ENCODE results near the gene IGFL3.

The IGFL3 gene

DNA sequence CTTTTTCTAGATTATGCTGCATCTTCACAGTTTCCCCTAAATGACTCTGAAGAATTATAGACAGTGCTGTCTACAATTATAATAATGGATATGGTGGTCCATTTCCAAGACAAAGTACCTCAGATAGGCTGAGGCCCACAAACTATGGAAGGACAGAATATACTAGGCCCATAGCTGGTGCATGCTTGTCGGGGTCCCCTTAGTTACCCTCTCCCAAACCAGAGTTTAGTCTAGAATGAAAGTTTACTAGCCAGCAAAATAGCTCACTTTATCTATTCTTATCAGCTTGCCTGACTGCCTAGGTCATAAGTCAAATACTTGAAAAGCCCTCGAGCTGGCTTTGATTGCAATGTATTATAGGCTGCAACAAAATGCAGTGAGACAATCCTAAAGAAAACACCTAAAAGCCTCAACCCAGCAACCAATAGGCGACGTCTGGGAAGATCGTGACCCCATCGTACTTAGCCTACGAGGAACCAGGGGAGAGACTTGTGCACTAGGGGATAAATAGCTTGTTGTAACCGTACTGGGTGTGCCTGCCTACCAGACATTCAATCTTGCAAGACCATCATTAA, 22.8 kb upstream of the IGFL3 start:
- TF ChIP-seq CEBPB (IDR thresholded peaks at IDR 0.05) (no peak), CREB1 (IDR thresholded peaks at IDR 0.05; ENCODE audit: low read depth) (no peak), TEAD4 (IDR thresholded peaks at IDR 0.05) (no peak), TAF1 (IDR thresholded peaks at IDR 0.05; ENCODE audit: low read depth) (no peak), NFIC (IDR thresholded peaks at IDR 0.05) (no peak), EP300 (IDR thresholded peaks at IDR 0.05; ENCODE audit: borderline replicate concordance) (no peak), ZBTB7A (IDR thresholded peaks at IDR 0.05; ENCODE audit: low read depth) (no peak), YY1 (IDR thresholded peaks at IDR 0.05; ENCODE audit: low read depth) (no peak), EGR1 (IDR thresholded peaks at IDR 0.05) (no peak), FOXM1 (IDR thresholded peaks at IDR 0.05; ENCODE audit: borderline replicate concordance, low read depth) (no peak), MAX (IDR thresholded peaks at IDR 0.05) (no peak), RAD21 (IDR thresholded peaks at IDR 0.05; ENCODE audit: low read depth) (no peak), TCF12 (IDR thresholded peaks at IDR 0.05; ENCODE audit: low read depth) (no peak)
- TF ChIP-seq, protein P1, sequence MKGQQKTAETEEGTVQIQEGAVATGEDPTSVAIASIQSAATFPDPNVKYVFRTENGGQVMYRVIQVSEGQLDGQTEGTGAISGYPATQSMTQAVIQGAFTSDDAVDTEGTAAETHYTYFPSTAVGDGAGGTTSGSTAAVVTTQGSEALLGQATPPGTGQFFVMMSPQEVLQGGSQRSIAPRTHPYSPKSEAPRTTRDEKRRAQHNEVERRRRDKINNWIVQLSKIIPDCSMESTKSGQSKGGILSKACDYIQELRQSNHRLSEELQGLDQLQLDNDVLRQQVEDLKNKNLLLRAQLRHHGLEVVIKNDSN (IDR thresholded peaks at IDR 0.05): no peak
- TF ChIP-seq, protein P2, sequence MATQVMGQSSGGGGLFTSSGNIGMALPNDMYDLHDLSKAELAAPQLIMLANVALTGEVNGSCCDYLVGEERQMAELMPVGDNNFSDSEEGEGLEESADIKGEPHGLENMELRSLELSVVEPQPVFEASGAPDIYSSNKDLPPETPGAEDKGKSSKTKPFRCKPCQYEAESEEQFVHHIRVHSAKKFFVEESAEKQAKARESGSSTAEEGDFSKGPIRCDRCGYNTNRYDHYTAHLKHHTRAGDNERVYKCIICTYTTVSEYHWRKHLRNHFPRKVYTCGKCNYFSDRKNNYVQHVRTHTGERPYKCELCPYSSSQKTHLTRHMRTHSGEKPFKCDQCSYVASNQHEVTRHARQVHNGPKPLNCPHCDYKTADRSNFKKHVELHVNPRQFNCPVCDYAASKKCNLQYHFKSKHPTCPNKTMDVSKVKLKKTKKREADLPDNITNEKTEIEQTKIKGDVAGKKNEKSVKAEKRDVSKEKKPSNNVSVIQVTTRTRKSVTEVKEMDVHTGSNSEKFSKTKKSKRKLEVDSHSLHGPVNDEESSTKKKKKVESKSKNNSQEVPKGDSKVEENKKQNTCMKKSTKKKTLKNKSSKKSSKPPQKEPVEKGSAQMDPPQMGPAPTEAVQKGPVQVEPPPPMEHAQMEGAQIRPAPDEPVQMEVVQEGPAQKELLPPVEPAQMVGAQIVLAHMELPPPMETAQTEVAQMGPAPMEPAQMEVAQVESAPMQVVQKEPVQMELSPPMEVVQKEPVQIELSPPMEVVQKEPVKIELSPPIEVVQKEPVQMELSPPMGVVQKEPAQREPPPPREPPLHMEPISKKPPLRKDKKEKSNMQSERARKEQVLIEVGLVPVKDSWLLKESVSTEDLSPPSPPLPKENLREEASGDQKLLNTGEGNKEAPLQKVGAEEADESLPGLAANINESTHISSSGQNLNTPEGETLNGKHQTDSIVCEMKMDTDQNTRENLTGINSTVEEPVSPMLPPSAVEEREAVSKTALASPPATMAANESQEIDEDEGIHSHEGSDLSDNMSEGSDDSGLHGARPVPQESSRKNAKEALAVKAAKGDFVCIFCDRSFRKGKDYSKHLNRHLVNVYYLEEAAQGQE (IDR thresholded peaks at IDR 0.05; ENCODE audit: low read depth): no peak

GRCh38 chr19:46144756-46145155, 20.3 kb upstream of the IGFL3 start:
- TF ChIP-seq ZBTB7A (IDR thresholded peaks at IDR 0.05; ENCODE audit: low read depth): no peak
- no peak for TF ChIP-seq FOXM1 (IDR thresholded peaks at IDR 0.05; ENCODE audit: borderline replicate concordance, low read depth)
- TF ChIP-seq YY1 (IDR thresholded peaks at IDR 0.05; ENCODE audit: low read depth): no peak
- TF ChIP-seq, protein P1 (IDR thresholded peaks at IDR 0.05): no peak
- TF ChIP-seq TCF12 (IDR thresholded peaks at IDR 0.05; ENCODE audit: low read depth): no peak
- TF ChIP-seq NFIC (IDR thresholded peaks at IDR 0.05): no peak
- TF ChIP-seq, protein P2 (IDR thresholded peaks at IDR 0.05; ENCODE audit: low read depth): no peak
- no peak for TF ChIP-seq TAF1 (IDR thresholded peaks at IDR 0.05; ENCODE audit: low read depth)
- TF ChIP-seq TEAD4 (IDR thresholded peaks at IDR 0.05): no peak

DNA sequence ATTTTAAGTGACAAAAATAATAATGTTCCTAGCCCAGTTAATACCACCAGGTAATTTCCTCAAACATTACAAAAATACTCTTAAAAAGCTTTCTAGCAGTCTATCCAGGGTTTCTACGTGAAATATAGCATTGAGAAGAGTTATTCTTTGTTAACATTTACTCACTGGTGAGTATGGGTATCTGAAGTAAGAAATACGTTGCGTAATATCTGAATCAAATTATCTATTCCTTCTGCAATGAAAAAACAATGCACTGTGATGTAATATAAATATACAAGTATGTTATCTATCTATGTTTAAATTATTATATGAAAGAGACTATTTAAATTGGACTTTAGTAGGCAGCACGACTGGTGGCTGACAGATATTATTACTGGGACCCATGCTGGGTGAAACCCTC, 17.8 kb upstream of the IGFL3 start:
- no peak for TF ChIP-seq EP300 (IDR thresholded peaks at IDR 0.05; ENCODE audit: borderline replicate concordance)
- no peak for TF ChIP-seq YY1 (IDR thresholded peaks at IDR 0.05; ENCODE audit: low read depth)
- no peak for TF ChIP-seq CEBPB (IDR thresholded peaks at IDR 0.05)
- TF ChIP-seq, protein P1 (IDR thresholded peaks at IDR 0.05): no peak
- no peak for TF ChIP-seq TEAD4 (IDR thresholded peaks at IDR 0.05)
- TF ChIP-seq FOXM1 (IDR thresholded peaks at IDR 0.05; ENCODE audit: borderline replicate concordance, low read depth): no peak
- TF ChIP-seq TAF1 (IDR thresholded peaks at IDR 0.05; ENCODE audit: low read depth): no peak
- TF ChIP-seq CREB1 (IDR thresholded peaks at IDR 0.05; ENCODE audit: low read depth): no peak
- TF ChIP-seq, protein P2 (IDR thresholded peaks at IDR 0.05; ENCODE audit: low read depth): no peak
- TF ChIP-seq MAX (IDR thresholded peaks at IDR 0.05): no peak

- TF ChIP-seq FOXM1 (IDR thresholded peaks at IDR 0.05; ENCODE audit: borderline replicate concordance, low read depth) (no peak), EGR1 (IDR thresholded peaks at IDR 0.05) (no peak), MAX (IDR thresholded peaks at IDR 0.05) (no peak)
- TF ChIP-seq, protein P2 (IDR thresholded peaks at IDR 0.05; ENCODE audit: low read depth): no peak
Observed at GRCh38 chr19:46141421-46141820, 16.9 kb upstream of the IGFL3 start.
